GM12864 (cell line): Measurements from ENCODE around the gene FRY.
"Not testable (repeated sequence)": the region's sequence is repeated elsewhere in the genome, so short reads cannot be mapped to it uniquely, and the experiment has no call there.

Source experiments
- DNase-seq: peaks from one replicate; pipeline ENCODE4 v3.0.0-alpha.2; 2011; ENCODE audit warnings: low read depth
- H3K4me3 ChIP-seq: 2 replicates; pipeline ENCODE4 v1.5.1; 2011; ENCODE audit warnings: mild to moderate bottlenecking, low read depth, low read length, control low read depth
- CTCF ChIP-seq: IDR thresholded peaks from 2 replicates; pipeline ENCODE4 v1.5.1; 2011; ENCODE audit warnings: low read depth, mild to moderate bottlenecking, moderate library complexity, low read length, control low read depth, inconsistent platforms; ENCODE audit errors: missing control alignments

The FRY gene

GRCh38 chr13:31996601-31997000 lies 35.0 kb upstream of the FRY start:
- H3K4me3 ChIP-seq, result no peak overlapping the region
- DNase-seq, result no peak
- no peak for TF ChIP-seq CTCF

- TF ChIP-seq CTCF, result no peak
- H3K4me3 ChIP-seq, result no peak overlapping the region
- no peak for DNase-seq
Measured at GRCh38 chr13:31997641-31998040, 33.9 kb upstream of the FRY start.

GRCh38 chr13:31998131-31998530 lies 33.4 kb upstream of the FRY start:
- no peak overlapping the region for H3K4me3 ChIP-seq
- no peak for TF ChIP-seq CTCF
- DNase-seq, result no peak

- not testable (repeated sequence) for H3K4me3 ChIP-seq, DNase-seq
Measured at GRCh38 chr13:32000754-32001153, 30.8 kb upstream of the FRY start.

- no peak overlapping the region for H3K4me3 ChIP-seq
- TF ChIP-seq CTCF, result peak; percentile 62
- peak; percentile 5 for DNase-seq
Measured at GRCh38 chr13:32001154-32001768, 30.3 kb upstream of the FRY start.

GRCh38 chr13:32001769-32002168 lies 29.8 kb upstream of the FRY start:
- no peak for DNase-seq
- H3K4me3 ChIP-seq, result no peak overlapping the region
- TF ChIP-seq CTCF, result no peak

- no peak for DNase-seq
- H3K4me3 ChIP-seq, result no peak overlapping the region
- no peak for TF ChIP-seq CTCF
Measured at GRCh38 chr13:32002873-32003272, 28.7 kb upstream of the FRY start.

GRCh38 chr13:32007494-32007893 lies 24.1 kb upstream of the FRY start:
- DNase-seq, result no peak
- no peak for TF ChIP-seq CTCF

More at GRCh38 chr13:32007494-32007893, 24.1 kb upstream of the FRY start:
- H3K4me3 ChIP-seq, result no peak overlapping the region
